HG03159 (cell line): ENCODE measurements around the gene MRPS2.
"Not testable (repeated sequence)": the region's sequence is repeated elsewhere in the genome, so short reads cannot be mapped to it uniquely, and the experiment has no call there.

ENCODE experiments used
- ATAC-seq: cut with Tn5 transposase; IDR thresholded peaks from one replicate; pipeline ENCODE4 v1.9.1; 2021; ENCODE audit warnings: mild to moderate bottlenecking, moderate library complexity; ENCODE audit not compliant: unreplicated experiment

MRPS2 gene

DNA sequence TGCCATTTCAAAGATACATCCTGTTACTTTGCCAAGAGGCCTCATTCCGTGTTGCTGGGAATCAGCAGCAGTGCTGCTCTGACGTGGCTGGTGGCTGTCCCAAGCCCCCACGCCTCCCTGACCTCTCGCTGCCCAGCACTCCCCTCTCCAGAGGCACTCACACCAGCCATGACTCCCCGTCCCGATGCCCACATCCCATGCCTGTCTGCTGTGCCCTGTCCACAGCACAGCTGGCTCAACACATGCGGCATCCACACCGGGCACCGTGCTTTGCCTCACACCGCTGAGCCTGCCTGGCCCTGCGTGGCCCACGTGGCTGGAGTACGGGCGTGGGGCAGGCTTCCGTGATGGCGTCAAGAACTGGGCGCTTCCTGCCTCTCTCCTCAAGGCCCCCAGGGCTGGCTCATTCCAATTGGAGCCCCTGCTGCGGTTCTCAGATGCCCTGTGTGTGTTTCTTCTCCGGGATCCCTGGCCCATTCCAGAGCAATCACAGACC is 12.9 kb downstream of the MRPS2 start:
- ATAC-seq: no peak

DNA sequence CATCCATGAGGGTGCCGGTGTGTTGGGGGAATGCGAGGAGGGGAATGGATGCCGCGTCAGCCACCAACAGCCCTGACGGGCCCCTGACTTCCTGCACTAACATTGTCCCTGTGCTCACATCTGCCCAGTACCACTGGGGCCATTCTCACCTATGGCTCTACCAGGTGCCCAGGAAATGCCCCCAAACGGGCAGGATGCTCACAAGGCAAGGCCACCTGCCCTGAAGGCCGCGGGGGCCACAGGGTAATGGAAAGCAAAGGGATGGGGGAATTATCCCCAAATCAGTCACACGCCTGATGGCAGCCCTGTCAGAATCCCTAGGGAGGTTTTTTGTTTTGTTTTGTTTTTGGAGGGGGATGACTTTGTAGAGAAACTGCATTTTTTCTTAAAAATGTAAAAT is 13.4 kb downstream of the MRPS2 start:
- ATAC-seq: not testable (repeated sequence)

DNA sequence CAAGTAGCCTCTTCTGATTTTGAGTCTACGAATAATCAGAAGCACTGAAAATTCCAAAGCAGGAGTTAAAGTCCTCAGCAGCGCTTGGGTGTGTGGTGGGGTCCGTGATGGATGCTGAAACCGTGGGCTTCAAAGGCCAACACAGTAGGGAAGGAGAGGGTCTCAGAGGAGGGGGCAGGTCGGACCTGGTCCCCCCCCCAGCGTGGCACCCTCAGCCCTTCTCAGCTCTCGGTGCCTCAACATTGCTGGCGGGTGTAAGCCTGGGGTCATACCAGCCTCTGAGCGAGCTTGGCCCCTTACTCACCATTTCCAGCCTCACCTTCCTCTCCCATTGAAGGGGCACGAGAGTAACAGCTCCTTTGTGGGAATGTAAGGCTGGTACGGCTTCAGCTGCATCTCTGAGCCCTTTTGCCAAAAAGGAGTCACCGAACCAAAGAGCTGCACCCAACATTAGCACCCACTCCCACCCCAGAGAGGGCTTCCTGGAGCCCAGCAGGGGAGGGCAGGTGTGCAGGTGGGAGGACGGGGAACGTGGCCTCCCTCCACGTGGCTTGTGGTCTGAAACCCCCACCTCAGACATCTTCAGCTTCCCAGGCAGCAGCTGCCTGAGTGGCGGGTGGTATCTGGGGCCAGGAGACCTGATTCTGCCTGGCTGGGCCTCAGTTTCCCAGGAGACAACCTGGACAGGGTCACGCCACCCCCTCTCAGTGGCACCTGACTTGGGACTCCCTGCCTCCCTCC is 14.0 kb downstream of the MRPS2 start:
- no peak for ATAC-seq

GRCh38 chr9:135515083-135515951 is 14.8 kb downstream of the MRPS2 start:
- ATAC-seq: no peak

GRCh38 chr9:135516132-135516860 is 15.8 kb downstream of the MRPS2 start:
- no peak for ATAC-seq

- no peak for ATAC-seq
Measured at GRCh38 chr9:135517407-135517822, 16.9 kb downstream of the MRPS2 start.

DNA sequence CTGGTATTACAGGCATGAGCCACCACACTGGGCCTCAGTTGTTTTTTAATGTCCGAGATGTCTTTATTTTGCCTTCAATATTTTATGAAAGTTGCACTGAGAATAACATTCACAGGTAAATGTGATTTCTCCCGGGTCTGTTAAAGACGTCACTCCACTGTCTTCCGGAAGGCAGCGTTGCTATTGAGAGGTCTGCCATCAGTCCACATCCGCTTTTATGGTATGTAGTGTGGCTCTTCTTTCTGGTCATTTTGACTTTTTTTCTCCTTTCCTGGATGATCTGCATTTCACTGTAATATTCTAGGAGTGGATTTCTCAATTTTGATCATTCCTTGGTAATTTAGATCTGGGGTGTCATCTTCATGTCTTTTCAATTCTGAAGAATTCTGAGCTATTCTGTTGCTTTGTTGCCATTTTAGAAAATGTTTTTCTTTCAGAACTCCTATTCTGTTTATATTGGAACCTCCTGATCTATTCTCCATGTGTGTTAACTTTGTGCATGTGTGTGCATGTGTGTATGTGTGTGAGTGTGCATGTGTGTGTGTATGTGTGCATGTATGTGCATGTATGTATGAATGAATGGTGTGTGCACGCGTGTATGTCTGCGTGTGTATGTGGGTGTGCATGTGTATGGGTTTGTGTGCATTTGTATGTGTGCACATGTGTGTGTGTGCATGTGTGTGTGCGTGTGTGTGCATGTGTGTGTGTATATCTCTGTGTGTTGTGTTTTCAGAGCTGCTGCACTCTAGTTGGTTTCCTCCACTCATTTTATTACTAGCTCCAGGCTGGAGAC is 18.9 kb downstream of the MRPS2 start:
- no peak for ATAC-seq

- ATAC-seq: no peak
Measured at GRCh38 chr9:135520916-135521607, 20.6 kb downstream of the MRPS2 start, which contains the start of gene LCN1. Gene LCN1, plus strand, starts transcription at chr9:135521440. Its CDS starts 58 bp downstream, at chr9:135521498.

GRCh38 chr9:135521608-135522095 is 21.2 kb downstream of the MRPS2 start:
- ATAC-seq: no peak

DNA sequence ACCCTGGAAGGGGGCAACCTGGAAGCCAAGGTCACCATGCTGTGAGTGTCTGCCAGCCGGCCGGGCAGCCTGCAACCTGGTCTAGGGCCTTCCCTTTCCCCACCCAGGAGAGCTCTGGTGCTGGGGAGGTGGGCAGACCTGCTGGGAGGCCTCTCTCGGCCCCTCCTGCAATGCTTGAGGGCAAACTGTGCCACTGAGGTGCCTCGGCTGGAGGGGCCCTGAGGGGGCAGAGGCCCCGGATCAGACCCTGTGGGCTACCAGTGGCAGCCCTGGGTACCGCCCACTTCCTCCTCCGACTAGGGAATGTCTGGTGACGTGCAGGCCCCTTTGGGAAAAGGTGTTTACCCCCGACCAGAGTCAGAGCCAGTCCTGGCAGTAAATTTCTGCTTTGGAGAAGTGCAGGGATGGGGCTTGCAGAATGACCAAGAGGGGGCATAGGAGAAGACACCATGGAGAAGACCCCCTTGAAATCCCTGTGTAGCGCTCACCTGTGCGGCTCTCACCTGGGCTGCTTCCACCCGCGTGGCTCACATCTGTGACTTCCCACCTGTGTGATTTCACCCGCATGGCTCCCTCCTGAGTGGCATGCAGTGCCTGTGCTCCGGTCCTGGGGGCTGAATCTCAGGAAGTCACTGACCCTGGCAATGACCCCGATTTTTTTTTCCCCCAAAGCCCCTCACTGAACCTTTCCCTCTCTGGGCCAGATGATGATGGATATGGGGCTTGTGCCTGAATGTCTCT is 21.8 kb downstream of the MRPS2 start:
- ATAC-seq: no peak

- ATAC-seq: no peak
Measured at GRCh38 chr9:135522931-135523330, 22.4 kb downstream of the MRPS2 start.

DNA sequence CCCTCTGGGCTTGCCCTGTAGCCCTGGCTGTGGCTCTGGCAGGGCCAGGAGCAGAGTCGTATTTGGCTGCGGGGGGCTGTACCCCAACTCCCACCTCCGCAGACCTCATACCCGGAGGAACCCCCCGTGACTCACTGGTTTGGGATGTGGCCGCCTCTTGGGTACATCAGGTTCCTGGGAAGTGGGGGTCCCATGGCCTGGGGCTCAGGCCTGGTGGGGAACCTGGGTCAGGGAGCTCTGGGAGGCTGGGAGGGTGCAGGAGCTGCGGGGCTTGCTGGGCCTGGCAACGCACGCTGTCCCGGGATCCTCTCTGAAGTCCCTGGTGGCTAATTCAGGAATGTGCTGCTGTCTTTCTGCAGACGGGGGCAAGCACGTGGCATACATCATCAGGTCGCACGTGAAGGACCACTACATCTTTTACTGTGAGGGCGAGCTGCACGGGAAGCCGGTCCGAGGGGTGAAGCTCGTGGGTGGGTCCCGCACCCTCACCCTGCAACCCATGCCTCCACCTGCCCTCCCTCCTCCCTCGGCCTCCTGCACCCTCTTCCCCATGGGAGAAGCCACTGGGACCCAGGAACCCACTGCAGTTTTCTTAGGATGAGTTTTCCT is 23.1 kb downstream of the MRPS2 start:
- ATAC-seq: no peak

GRCh38 chr9:135524130-135524861 is 23.8 kb downstream of the MRPS2 start:
- no peak for ATAC-seq

GRCh38 chr9:135525241-135526088 is 25.0 kb downstream of the MRPS2 start:
- no peak for ATAC-seq

DNA sequence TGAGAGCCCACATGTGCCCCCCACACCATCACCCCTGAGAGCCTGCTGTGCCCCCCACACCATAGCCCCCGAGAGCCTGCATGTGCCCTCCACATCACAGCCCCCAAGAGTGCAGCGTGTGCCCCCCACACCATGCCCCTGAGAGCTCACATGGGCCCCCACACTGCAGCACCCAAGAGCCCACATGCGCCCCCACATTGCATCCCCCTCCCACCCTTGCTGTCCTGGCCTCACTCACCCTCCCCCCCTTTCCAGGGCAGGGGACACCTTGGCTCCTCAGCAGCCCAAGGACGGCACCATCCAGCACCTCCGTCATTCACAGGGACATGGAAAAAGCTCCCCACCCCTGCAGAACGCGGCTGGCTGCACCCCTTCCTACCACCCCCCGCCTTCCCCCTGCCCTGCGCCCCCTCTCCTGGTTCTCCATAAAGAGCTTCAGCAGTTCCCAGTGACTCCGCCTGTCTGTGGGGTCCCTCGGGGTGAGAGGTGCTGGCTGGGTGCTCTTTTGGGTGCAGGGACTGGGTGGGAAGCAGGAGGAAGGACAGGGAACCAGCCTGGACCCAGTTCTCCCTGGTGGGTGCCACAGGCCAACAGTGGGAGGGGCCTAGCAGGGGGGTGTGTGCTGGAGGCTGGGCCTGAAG is 25.7 kb downstream of the MRPS2 start:
- no peak for ATAC-seq
